COLO668 (cell line): Measurements from ENCODE around the gene VAPB.

ENCODE experiments used
- DNase-seq: peaks from one replicate; lab custom pipeline; 2025; ENCODE audit not compliant: unreplicated experiment; lab: John Stamatoyannopoulos, UW

VAPB gene

DNA sequence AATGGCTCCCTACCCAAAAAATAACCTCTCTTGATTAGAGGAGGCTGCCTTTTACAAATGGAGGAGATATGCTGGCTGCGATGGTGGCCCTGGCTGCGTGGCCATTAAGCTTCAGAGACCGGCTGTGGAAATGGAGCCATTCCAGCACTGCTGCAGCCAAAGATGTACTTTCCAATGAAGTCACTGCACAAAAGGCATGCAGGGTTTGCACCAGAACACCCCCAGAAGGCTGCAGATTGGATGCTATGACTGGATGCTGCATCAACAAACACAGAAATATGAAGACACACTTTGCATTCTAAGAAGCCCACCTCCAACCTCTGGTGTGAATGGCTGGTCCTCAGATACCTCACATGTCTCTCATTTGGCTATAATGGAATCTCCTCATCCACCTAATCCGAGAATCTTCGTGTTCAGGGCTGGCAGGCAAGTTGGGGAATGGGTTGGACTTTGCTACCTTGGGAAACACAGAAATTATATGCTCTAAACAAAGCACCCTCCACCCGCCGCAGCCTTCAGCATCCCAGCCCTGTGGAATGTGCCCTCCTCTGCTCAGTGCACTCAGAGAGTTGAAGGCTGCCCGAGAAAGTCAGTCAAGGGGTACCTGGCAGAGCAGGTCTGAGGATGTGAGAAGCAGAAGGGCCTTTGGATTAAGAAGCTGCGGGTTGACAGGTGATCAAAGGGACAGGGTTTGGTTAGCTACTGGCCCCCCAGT, 90.9 kb downstream of the VAPB start:
- DNase-seq, result no peak

DNA sequence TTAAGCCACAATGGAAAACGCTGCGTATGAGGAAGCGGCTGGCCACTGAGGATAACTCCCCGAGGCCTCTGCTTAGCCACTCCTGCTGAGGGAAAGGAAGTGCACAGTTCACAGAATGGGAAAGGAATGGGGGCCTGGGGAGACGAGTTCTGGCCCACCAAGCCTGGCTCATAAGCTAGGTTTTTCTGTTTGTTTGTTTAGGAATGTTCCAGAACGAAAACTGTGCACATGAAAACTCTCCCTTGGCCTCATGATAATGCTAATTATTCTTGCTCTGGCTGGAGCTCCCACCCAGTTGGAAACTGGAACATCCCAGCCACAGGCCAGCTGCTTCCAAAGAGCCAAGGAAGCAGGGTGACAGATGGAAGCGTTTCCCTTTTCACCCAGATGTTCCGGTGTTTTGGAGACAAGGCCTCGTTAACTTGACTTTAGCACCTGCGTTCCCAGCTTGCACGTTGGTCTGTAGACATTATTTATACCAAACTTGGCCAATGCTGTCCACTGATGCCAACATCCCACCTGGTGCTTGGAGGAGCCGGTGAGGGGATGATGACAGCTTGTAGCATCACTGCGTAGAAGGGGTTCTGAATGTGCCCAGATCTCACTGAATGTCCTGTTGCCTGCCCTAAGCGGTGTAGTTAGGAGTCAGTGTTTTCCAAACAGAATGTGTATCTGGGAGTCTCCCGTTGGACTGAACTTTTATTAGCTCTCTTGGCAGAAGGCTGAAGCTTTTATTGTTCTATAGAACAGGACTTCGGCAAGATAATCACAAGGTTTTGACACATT, 91.7 kb downstream of the VAPB start:
- DNase-seq, result no peak

DNA sequence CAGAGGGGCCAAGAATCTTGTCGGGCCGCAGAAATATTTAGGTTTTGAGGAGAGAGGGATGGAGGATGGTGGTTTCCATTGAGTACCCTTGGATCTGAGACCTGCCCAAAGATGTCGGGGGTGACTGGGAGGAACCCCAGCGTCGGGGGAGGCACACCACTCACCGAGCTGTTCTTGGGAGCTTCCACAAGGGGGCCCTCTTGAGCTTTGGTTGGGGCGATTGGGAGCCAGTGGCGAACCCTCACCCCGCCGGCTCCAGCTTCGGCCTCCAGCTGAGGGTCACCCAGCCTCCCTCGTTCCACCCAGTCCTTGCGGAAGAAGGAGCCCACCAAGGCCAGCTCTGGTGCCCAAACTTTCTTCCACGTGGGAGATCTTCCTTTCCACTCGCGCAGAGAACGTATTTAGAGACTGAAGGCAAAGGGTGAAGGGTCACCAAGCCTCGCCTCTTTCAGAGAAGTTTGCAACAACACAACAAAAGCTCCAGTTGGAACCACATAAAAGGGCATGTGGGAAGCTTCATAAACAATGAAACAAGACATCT, 92.5 kb downstream of the VAPB start:
- no peak for DNase-seq

DNA sequence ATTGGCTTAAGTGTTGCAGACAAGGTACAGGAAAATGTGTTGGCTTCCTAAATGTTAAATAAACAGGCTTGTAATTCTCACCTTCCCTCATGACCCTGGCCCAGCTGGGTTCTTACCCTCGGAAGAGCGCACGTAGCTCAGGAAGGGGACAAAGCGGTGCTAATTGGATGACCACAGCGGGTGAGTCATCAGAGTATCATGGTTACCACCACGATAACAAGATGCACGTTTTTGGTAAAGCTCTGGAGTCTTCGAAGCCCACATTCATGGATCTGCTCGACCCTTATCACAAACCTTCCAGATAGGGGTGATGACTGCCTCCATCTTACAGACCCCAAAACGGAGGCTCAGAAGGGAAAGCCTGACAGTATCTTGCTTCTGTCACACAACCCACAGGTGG, 93.4 kb downstream of the VAPB start:
- DNase-seq, result no peak

DNA sequence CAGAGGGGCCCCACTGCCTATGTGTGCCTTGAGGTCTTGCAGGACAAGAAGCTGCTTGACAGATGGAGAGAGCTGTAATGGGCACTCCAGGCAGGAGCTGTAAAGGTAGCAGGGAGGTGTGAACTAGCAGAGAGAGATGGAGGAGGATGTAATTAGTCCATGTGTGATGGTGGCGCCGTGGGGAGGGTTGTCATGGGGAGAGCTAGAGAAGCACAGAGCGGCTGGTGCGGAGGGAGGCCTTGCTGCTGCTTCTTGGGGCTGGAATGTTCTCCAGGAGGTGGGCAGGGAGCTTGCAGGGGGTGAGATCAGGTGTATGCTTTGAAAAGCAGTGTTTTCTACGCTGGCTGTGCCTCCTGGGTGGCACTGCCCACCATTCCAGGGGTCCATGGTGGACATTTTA, 94.0 kb downstream of the VAPB start:
- no peak for DNase-seq

DNA sequence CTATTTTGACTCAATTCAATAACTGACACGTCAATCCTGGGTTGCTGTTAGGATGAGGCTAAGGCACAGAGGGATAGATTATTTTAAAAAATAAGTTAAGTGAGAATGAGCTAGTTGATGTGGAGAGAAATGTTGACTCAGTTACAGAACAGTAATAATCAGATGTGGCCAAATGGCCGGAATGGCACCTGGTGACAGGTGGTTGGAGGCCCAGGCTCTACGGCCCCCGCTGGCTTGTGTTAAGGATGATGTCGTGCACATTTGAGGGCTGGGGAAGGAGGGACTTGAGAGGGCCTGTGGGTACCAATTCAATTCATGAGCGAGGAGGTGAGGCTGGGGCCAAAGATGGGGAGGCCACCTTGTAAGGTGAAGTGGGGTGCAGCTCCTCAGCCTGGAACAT, 94.4 kb downstream of the VAPB start:
- DNase-seq, result no peak

DNA sequence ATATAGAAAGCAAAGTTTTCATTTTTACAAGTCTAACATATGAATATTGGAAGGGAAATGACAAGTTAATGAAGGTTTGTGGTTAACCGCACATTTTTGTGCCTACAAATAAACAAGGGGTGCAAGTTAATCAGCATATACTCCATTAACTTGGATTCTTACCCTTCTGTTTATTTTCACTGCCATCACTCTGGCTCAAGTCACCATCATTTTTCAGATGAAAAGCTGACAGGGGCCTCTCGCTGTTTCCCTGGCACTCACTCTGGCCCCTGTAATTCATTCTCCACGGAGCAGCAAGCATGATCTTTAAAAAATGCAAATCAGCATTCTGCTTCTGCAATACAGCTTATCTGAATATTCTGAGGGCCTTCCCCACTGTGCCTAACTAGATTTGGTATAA, 96.4 kb downstream of the VAPB start:
- DNase-seq, result no peak

DNA sequence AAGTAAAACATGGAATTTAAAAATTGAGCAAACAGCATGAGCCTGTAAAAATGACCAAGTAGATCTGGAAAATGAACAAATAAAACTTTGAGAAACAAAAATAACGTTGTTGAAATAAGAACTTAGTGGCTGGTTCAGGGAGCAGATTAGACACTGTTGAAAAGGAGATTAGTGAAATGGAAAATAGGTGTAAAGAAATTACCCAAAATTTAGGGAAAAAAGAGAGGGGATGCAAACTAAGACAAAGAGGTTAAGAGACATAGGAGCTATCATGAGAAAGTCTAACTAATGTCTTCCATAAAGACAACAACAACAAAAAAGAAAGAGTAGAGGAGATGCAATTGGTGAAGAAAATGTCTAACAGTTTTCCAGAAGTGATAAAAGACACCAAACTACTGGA, 97.2 kb downstream of the VAPB start:
- no peak for DNase-seq

DNA sequence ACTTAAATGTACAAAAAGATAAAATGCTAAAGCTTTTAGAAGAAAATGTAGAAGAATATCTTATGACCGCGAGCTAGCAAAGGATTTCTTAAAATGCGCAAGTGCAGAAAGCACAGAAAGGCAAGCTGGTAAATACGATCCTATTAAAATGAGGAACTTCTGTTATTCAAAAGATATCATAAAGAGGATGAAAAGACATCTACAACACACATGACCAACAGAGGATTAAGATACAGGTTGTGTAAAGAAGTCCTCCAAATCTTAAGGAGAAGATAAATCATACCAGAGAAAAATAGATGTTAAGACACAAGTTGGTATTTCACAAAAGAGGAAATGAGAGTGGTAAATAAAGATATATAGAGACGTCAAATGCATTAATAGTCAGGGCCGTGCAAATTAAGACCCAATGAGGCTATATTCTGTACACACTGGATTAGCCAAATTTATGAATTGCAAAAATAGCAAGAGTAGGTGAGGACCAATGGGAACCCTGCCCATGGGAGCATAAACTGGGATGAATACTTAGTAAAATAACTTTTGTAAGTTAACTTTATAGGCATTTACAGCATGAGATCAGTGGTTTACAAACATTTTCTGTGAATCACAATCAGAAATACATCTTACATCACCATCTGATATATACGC, 103.2 kb downstream of the VAPB start:
- DNase-seq, result no peak

DNA sequence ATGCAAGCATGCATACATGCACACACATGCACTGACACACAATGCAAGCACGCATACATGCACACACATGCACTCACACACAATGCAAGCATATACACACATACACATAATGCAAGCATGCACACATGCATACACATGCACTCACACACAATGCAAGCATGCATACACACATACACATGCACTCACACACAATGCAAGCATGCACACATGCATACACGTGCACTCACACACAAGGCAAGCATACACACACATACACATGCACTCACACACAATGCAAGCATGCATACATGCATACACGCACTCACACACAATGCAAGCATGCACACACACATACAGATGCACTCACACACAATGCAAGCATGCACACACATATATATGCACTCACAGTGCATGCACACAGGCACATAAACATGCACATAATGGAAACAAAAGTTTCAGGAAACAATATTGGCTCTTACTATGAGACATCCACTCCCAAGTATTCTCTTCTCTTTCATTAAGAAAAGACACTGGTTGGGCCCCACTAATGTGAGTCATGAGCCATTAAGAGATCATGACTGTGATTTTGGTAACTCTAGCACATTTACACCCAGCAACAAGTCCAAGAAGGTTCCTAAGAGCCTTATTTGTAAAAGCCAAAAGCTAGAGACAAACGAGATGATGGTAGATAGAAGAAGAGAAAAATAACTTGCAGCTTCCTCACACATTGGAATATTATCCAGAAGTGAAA, 103.9 kb downstream of the VAPB start:
- DNase-seq, result no peak

DNA sequence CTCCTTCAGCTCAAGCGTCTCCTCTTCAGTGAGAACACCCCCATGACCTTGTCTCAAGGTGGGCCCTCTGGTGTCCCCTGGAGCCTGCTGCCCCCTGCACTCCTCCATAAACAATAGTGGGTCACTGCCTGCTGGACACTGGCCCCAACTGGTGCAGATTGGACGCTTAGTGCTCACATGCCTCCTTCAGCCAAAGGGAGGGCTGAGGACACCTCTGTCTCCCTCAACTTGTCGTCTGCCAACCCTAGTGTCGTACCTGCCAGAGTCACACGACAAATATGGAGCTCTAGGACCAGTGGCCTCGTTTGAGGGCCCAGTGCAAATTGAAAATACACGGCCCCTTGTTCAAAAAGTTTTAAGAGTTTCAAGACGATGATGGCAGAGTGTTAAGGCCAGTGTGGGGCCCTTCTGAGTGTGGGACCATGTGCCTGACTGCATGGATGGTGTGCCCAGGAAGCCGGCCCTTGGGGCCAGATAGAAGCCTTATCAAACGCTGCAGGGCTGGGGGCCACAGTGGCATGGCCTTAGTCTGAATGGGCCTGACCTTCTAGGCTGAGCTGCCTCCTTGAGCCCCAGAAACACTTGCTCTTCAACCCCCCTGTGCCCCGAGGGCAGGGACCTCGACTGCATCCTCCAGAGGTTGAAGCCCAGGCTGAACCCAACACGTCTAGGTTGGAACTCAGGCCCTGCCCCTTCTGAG, 106.0 kb downstream of the VAPB start:
- no peak for DNase-seq

DNA sequence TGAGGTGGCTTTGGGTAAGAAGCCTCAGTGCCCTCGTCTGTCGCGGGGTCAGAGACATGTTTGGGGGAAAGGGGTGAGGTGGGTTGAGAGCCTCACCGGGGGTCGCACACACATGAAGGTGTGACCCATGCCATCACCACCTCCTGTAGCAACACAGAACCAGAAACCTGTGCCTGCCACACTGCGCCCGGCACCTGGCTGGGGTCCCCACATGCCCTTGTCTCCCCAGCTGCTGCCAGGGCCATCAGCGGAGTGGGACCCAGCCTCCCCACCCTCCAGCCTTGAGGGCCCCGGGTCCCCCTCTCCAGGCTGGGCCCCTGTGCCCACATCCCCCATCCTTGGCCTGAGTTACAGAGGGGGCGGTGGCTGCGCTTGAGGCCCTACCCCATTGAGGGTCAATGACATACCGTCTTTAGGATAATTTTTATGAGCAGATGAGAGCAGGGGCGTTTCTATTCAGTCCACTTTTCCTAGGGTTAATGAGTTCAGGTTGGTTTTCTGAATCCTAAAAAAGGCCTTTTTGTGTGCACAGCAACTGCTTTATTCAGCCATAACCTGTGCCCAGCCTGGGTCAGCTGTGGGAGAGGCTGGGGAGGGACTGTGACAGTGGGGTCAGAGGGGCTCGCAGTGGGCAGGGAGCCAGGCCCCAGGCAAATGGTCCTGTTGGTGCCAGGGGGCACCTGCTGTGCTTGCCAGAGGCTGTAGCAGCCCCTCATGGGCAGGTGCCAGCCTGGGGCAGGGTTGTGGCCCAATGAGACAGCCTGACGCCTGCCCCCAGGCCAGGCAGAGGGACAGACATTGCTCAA, 106.8 kb downstream of the VAPB start:
- no peak for DNase-seq

DNA sequence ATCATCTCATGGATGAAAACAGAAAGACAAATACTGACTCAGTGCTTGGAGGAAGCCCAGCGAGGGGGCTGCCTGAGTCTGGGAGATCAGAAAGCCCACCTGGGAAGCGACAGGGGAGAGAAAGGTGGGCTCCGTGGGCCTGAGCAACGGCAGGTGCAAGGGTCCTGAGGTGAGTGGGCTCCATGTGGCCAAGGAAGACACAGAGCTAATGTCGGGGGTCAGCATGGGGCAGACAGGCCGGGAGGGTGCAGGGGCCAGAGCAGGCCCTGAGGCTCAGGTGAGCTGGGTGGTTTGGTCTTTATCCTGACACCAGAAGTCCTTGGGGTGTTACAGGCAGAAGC, 107.4 kb downstream of the VAPB start:
- no peak for DNase-seq

DNA sequence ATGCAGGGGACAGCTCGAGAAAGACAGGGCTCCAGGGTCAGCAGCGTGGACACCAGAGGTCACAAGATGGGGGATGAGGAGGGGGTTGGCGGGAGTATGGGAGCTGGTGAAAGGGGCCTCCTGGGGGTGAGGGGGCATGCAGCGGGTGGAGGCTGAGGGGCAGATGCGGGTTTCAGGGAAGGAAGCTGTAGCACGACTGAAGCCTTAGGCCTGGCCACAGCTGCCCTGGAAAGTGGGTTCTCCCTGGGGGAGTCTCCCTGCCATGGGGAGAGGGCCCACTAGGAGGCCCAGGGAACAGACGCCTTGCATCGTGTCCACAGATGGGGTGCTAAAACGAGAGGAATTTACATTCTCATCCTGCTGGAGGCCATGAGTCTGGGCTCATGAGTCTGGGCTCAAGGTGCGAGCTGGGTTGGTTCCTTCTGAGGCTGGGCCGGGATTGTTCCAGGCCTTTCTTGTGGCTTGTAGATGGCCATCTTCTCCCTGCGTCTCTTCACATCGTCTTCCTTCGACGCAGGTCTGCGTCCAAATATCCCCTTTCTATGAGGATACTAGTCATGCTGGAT, 108.1 kb downstream of the VAPB start:
- DNase-seq, result no peak

DNA sequence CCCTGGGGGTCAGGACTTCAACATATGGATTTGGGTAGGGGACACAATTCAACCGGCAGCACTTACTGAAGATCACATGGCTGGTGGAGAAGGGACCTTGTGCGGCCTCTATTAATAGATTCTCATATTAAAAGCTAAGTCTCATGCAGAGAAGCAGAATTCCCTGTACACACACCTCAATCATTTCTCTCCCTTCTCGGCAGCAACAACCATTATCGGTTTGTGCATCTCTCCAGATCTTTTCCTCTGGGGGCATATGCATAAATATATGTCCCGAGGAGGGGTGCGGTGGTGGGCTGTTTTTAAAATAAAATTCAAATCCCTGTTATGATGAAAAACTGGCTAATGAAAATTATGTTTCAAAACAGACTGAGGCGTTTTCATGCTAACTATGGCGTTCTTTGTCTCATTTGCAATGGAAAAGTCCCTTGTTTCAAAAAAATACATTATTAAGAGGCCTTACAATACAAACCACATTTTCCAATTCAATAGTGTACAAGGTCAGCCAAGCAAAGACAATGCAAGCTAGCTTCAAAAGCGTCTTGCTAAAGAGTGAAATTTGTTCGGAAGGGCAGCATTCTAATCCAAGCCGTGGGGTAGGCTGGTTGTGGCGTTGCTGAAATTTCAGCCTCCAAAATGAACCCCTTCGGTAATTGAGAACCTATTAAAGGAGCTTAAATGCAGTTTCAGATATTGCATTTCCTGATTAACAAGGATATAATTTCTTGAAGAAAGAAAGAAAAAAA, 108.9 kb downstream of the VAPB start:
- DNase-seq, result no peak

DNA sequence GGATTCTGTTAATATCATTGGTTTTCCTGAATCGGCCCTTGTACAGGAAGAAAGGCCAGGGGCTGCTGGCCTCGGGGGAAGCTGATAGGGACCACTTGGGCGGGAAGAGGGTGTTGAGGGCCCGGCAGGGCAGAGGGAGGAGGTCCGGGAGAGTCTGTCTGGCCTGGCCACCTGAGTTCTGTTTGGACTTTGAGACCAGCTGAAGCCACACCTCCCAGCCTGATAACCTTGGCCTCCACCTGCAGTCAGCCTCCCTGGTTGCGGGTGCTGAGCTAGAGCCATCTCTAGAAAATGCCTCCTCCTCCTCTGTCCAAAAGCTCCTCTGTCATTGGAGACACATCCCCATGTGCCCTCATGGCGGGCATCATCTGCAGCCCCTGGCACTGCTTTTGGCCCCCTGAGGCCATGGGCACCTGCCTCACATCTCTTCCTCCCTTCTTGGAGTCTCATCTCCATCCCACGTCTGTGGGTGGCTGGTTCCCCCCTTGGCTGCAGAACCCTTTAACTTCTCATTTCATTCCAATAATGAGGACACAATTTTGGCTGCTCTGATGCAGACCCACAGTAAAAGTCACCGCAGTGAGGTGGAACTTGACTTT, 109.5 kb downstream of the VAPB start:
- no peak for DNase-seq

DNA sequence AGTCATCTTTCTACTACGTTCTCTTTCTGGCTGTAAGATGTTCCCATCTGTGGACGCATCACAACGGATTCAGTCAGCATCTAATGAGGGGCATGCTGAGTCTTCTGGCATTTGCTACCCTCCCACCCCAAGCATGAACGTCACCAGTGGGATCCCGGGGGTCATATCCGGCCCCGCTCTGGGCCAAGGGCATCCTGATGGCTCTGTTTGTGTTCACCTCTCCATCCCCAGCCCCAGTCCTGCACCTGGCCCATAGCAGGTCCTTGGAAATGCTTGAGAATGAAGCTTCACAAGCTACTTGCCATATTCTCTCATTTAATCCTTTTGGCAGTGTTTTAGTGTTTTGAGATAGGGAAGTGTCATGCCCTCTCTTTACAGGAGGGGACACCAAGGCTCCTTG, 111.2 kb downstream of the VAPB start:
- no peak for DNase-seq
